ENCODE measurements around the gene LRRC41.
"Not testable (repeated sequence)": the region's sequence is repeated elsewhere in the genome, so short reads cannot be mapped to it uniquely, and the experiment has no call there.

The LRRC41 gene

GRCh38 chr1:46303038-46303871 lies at the start of gene LRRC41, which contains the start of gene UQCRH:
Gene LRRC41, minus strand, starts transcription at chr1:46303616. Its CDS starts 294 bp downstream, at chr1:46303322.
Gene UQCRH, plus strand, starts transcription at chr1:46303698. Its CDS starts 69 bp downstream, at chr1:46303767.
- DNase-seq: peak; percentile 89

GRCh38 chr1:46352363-46352762 lies 48.9 kb upstream of the LRRC41 start:
- DNase-seq: no peak

GRCh38 chr1:46345281-46345680 lies 41.9 kb upstream of the LRRC41 start:
- DNase-seq: no peak

GRCh38 chr1:46344481-46344880 lies 41.1 kb upstream of the LRRC41 start:
- no peak for DNase-seq

- DNase-seq: no peak
Measured at GRCh38 chr1:46343705-46344104, 40.3 kb upstream of the LRRC41 start.

GRCh38 chr1:46343351-46343695 lies 39.9 kb upstream of the LRRC41 start:
- no peak for DNase-seq

- no peak for DNase-seq
Measured at GRCh38 chr1:46342677-46343350, 39.4 kb upstream of the LRRC41 start.

- no peak for DNase-seq
Measured at GRCh38 chr1:46342084-46342656, 38.8 kb upstream of the LRRC41 start.

- no peak for DNase-seq
Measured at GRCh38 chr1:46341222-46342083, 38.0 kb upstream of the LRRC41 start.

- peak; percentile 86 for DNase-seq
Measured at GRCh38 chr1:46340404-46341221, 37.2 kb upstream of the LRRC41 start, which contains the start of gene NSUN4. Gene NSUN4, plus strand, starts transcription at chr1:46340807. Its CDS starts 20 bp downstream, at chr1:46340827.

GRCh38 chr1:46337409-46337808 lies 34.0 kb upstream of the LRRC41 start:
- not testable (repeated sequence) for DNase-seq

- no peak for DNase-seq
Measured at GRCh38 chr1:46335081-46335480, 31.7 kb upstream of the LRRC41 start.

GRCh38 chr1:46334030-46334384 lies 30.6 kb upstream of the LRRC41 start:
- no peak for DNase-seq

GRCh38 chr1:46333300-46334029 lies 30.0 kb upstream of the LRRC41 start:
- DNase-seq: peak; percentile 35

- not testable (repeated sequence) for DNase-seq
Measured at GRCh38 chr1:46331786-46332540, 28.5 kb upstream of the LRRC41 start.

GRCh38 chr1:46330381-46330780 lies 27.0 kb upstream of the LRRC41 start:
- DNase-seq: not testable (repeated sequence)

GRCh38 chr1:46329807-46330206 lies 26.4 kb upstream of the LRRC41 start:
- DNase-seq: not testable (repeated sequence)

GRCh38 chr1:46328182-46328581 lies 24.8 kb upstream of the LRRC41 start:
- DNase-seq: not testable (repeated sequence)

GRCh38 chr1:46325285-46326076 lies 22.1 kb upstream of the LRRC41 start:
- DNase-seq: not testable (repeated sequence)

Measured in NCI-H146 (cell line).